Measurements from ENCODE around the gene FBXO40. TPM values are rescaled to one million over a fixed set of nuclear protein-coding genes. Genes with fewer than 3 reads are reported as not detected.

The FBXO40 gene
- total and polyA plus RNA-seq, 2 of the 8 experiments (the other 6 are each of a cell fraction or from before 2014, with no cell fraction given) = 0.03 TPM; not detected in 1

- Histone ChIP-seq H2AK5ac (ENCODE audit: low read depth, low read length) (no peak overlapping the region), H3K79me2 (ENCODE audit: control insufficient read depth in 1 of 2, insufficient read depth in 2 of 2, low read length in 2 of 2) (no peaks in the 10 kb centered on the region), H4K91ac (replicated peaks; ENCODE audit: insufficient read length, low read length) (no peak overlapping the region), H4K8ac (ENCODE audit: extremely low read depth, insufficient read depth, low read length) (no peak overlapping the region), H3K36me3 (ENCODE audit: control insufficient read depth in 2 of 4, insufficient read depth in 4 of 4, low read length in 3 of 4) (no peaks in the 10 kb centered on the region), H4K20me1 (replicated peaks in 1 of 2; ENCODE audit: control insufficient read depth in 1 of 2, insufficient read depth in 2 of 2, low read length in 2 of 2) (no peaks in the 10 kb centered on the region), H2BK15ac (ENCODE audit: low read length) (no peak overlapping the region), H2AFZ (ENCODE audit: low read length) (no peak overlapping the region), H3K14ac (ENCODE audit: insufficient read length) (no peak overlapping the region), H3K9me3 (ENCODE audit: insufficient read depth in 2 of 2, low read depth in 1 of 2, low read length in 1 of 2) (no peaks in the 10 kb centered on the region), H4K5ac (ENCODE audit: insufficient read length, low read depth, low read length) (no peak overlapping the region), H2BK5ac (ENCODE audit: low read depth, low read length) (no peak overlapping the region), H3K18ac (ENCODE audit: extremely low read depth, low read length) (no peak overlapping the region), H3K4me1 (replicated peaks in 1 of 4; ENCODE audit: control insufficient read depth in 3 of 4, insufficient read depth in 4 of 4, low read length in 3 of 4) (no peaks in the 10 kb centered on the region), H3K23ac (ENCODE audit: insufficient read length) (no peak overlapping the region), H3K4me2 (ENCODE audit: insufficient read depth in 1 of 2, low read depth in 2 of 2, low read length in 2 of 2) (no peak overlapping the region), H3K9ac (replicated peaks in 1 of 4; ENCODE audit: extremely low read depth in 1 of 4, low read depth in 3 of 4, low read length in 3 of 4) (no peak overlapping the region), H3K79me1 (ENCODE audit: low read depth, low read length) (no peaks in the 10 kb centered on the region), H3K23me2 (ENCODE audit: low read depth, low read length) (no peaks in the 10 kb centered on the region), H3K27ac (ENCODE audit: low read depth, low read length) (no peak overlapping the region), H2BK120ac (replicated peaks; ENCODE audit: low read depth, low read length) (no peak overlapping the region), H3K27me3 (replicated peaks in 1 of 4; ENCODE audit: control insufficient read depth in 3 of 4, extremely low read depth in 1 of 4, insufficient read depth in 3 of 4, low read length in 3 of 4) (no peaks in the 10 kb centered on the region), H2BK12ac (ENCODE audit: low read depth, low read length) (no peak overlapping the region), H3K56ac (replicated peaks; ENCODE audit: insufficient read length, low read depth, low read length) (no peak overlapping the region), H2BK20ac (ENCODE audit: low read length) (no peak overlapping the region), H3K4ac (replicated peaks; ENCODE audit: insufficient read length, low read depth, low read length) (no peak overlapping the region), H3K4me3 (ENCODE audit: extremely low read depth in 1 of 4, insufficient read depth in 2 of 4, low read depth in 3 of 4, low read length in 4 of 4) (no peak overlapping the region)
- POLR2A ChIA-PET (ENCODE audit: partially characterized antibody) = interaction anchor here (1.4 kb wide), 1 partner anchor 101 kb away, joined by 3 read pairs; no protein-coding TSS in a partner anchor
- TF ChIP-seq JUND (IDR thresholded peaks at IDR 0.05; ENCODE audit: low read length) (no peak), SIN3A (conservative IDR thresholded peaks at IDR 0.05 in 1 of 2, IDR thresholded peaks at IDR 0.05 in 1 of 2; ENCODE audit: low read depth in 1 of 2, low read length in 2 of 2) (no peak), BACH1 (IDR thresholded peaks at IDR 0.05; ENCODE audit: low read length) (no peak), SP2 (IDR thresholded peaks at IDR 0.05; ENCODE audit: low read length) (no peak)
- FAIRE-seq = no peak
- DNase-seq (ENCODE audit: low read depth in 1 of 2, low spot score in 2 of 2) = no peak
- CTCF ChIA-PET (ENCODE audit: partially characterized antibody) = interaction anchor here (1.4 to 1.6 kb wide), 2 partner anchors 63 to 97 kb away, joined by 3 to 4 read pairs; no protein-coding TSS in a partner anchor
These were observed 56.5 kb downstream of the FBXO40 start for GRCh38 chr3:121649645-121650044.
